HG02571 (cell line): ENCODE data around the gene DALRD3.

ENCODE experiments used
- ATAC-seq: cut with Tn5 transposase; IDR thresholded peaks from one replicate; pipeline ENCODE4 v1.9.1; 2021; ENCODE audit warnings: mild to moderate bottlenecking, moderate library complexity; ENCODE audit not compliant: unreplicated experiment

Gene DALRD3

GRCh38 chr3:48982686-48983085 lies 35.7 kb downstream of the DALRD3 start:
- no peak for ATAC-seq

- no peak for ATAC-seq
Measured at GRCh38 chr3:48982016-48982415, 36.4 kb downstream of the DALRD3 start.

DNA sequence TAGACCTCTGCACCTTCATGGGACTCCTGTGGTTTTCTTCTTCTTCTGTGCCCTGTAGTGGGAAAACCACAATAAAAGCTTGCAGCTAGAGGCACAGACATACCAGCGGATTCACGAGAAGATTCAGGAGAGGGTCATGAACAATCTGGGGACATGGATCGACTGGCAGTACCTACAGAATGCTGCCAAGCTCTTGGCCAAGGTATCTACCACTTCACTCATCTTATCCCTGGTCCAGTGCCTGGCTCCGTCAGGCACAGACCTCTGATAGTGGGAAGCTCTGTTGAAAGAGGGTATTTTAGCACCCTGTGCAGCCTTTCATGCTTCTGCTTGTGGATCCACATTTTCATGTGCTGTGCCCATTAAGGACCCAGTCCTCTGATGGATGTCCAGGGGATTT lies 38.1 kb downstream of the DALRD3 start:
- ATAC-seq, result no peak

GRCh38 chr3:48979451-48979850 lies 38.9 kb downstream of the DALRD3 start:
- no peak for ATAC-seq

DNA sequence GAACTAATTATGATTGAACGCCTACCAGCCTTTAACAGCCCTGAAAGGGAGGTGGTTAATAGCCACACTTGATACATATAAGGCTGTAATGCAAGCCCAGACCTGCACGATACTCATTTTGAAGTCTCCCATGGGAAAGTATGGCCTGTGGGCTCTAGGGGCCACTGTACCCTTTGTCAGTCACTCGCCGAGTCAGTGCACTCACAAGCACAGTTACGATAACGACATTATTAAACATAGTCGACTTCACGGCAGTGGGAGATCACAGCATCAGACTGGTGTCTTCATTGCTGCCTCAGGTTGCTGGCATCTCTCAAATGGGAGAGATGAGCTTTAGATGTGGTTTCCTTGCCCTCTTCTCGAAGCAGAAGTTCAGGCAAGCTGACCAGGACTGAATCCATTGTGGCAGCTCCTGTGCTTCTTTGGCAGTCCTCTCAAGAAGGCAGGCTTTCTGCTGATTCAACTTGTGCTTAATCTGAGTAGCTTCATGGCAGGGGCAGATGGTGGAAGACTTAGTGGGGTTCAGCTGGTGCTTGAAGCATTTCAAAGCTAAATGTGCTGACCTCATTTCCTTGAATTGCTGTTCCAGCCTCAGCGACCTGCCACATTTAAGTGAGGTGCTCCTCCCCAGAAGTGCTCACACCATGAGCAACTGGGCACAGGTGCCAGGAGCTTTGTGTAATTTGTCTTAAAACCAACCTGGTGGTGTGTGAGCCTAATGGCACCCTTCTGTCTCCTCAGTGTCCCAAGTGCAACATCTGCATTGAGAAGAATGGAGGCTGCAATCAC lies 44.1 kb downstream of the DALRD3 start:
- ATAC-seq, result no peak

- no peak for ATAC-seq
Measured at GRCh38 chr3:48970586-48970985, 47.8 kb downstream of the DALRD3 start.

DNA sequence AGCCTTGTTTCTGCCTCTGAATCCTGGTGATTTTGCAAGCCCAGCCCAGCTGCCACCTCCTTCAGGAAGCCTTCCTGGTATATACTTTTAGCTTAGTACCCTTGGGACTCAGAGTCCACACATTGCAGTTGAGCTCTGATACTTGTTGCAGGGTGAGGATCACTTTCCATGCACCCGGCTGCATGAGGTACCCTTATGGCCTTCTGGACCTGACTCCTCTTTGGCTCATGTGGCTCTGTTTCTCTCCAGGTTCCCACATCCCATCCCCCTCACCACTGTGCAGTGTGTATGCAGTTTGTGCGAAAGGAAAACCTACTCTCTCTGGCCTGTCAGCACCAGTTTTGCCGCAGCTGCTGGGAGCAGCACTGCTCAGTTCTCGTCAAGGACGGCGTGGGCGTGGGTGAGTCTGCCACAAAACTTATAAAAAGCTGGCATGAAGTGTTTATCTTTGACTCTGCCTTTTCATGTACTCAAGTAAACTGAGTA lies 51.5 kb downstream of the DALRD3 start:
- ATAC-seq, result no peak

- no peak for ATAC-seq
Measured at GRCh38 chr3:48966367-48966766, 52.0 kb downstream of the DALRD3 start.
